GM12872 (cell line): Measurements from ENCODE around the gene SGTA.

Experiments used
- CTCF ChIP-seq: IDR thresholded peaks from 3 replicates; pipeline ENCODE4 v1.5.1; 2011; ENCODE audit warnings: low read depth, mild to moderate bottlenecking, low read length, moderate library complexity; ENCODE audit not compliant: insufficient read depth

The SGTA gene

GRCh38 chr19:2755811-2756210 lies 27.3 kb downstream of the SGTA start:
- no peak for TF ChIP-seq CTCF

- TF ChIP-seq CTCF = no peak
These were observed 27.7 kb downstream of the SGTA start for GRCh38 chr19:2755448-2755705.

- TF ChIP-seq CTCF = no peak
These were observed 28.2 kb downstream of the SGTA start for GRCh38 chr19:2754659-2755447.

GRCh38 chr19:2751438-2751830 lies 31.6 kb downstream of the SGTA start:
- no peak for TF ChIP-seq CTCF

GRCh38 chr19:2750808-2751437 lies 32.1 kb downstream of the SGTA start:
- TF ChIP-seq CTCF = no peak

GRCh38 chr19:2747349-2747748 lies 35.7 kb downstream of the SGTA start:
- no peak for TF ChIP-seq CTCF

- TF ChIP-seq CTCF = no peak
These were observed 39.0 kb downstream of the SGTA start for GRCh38 chr19:2744113-2744512.
